HPDE6-E6E7 (cell line): Measurements from ENCODE around the gene MYO10.
"Not testable (repeated sequence)": the region's sequence is repeated elsewhere in the genome, so short reads cannot be mapped to it uniquely, and the experiment has no call there.

Experiments
- DNase-seq: peaks from one replicate; pipeline ENCODE4 v3.0.0; 2011; ENCODE audit warnings: missing footprints; ENCODE audit errors: extremely low spot score

MYO10 gene

GRCh38 chr5:16936150-16936988, at the start of gene MYO10:
TSS of gene MYO10 (minus strand) at chr5:16936288. CDS start at chr5:16935808, 480 bp downstream.
- no peak for DNase-seq

GRCh38 chr5:16985304-16985703, 49.2 kb upstream of the MYO10 start:
- not testable (repeated sequence) for DNase-seq

GRCh38 chr5:16983972-16984371, 47.9 kb upstream of the MYO10 start:
- no peak for DNase-seq

GRCh38 chr5:16983022-16983639, 47.0 kb upstream of the MYO10 start:
- DNase-seq, result no peak

GRCh38 chr5:16981700-16982099, 45.6 kb upstream of the MYO10 start:
- DNase-seq, result no peak

GRCh38 chr5:16980983-16981382, 44.9 kb upstream of the MYO10 start:
- DNase-seq, result no peak

- DNase-seq, result no peak
These were observed 42.2 kb upstream of the MYO10 start for GRCh38 chr5:16978296-16978695.

GRCh38 chr5:16976625-16977008, 40.5 kb upstream of the MYO10 start:
- DNase-seq, result no peak

- DNase-seq, result no peak
These were observed 40.0 kb upstream of the MYO10 start for GRCh38 chr5:16975950-16976624.

- no peak for DNase-seq
These were observed 38.9 kb upstream of the MYO10 start for GRCh38 chr5:16974981-16975380.

- no peak for DNase-seq
These were observed 34.7 kb upstream of the MYO10 start for GRCh38 chr5:16970826-16971225.

- DNase-seq, result no peak
These were observed 34.2 kb upstream of the MYO10 start for GRCh38 chr5:16970260-16970659.

- no peak for DNase-seq
These were observed 29.5 kb upstream of the MYO10 start for GRCh38 chr5:16965581-16965980.

- no peak for DNase-seq
These were observed 27.7 kb upstream of the MYO10 start for GRCh38 chr5:16963821-16964220.

GRCh38 chr5:16961131-16961530, 25.0 kb upstream of the MYO10 start:
- DNase-seq, result no peak

GRCh38 chr5:16957304-16958196, 21.5 kb upstream of the MYO10 start:
- DNase-seq, result peak; percentile 54

GRCh38 chr5:16953729-16954128, 17.6 kb upstream of the MYO10 start:
- no peak for DNase-seq

GRCh38 chr5:16952968-16953671, 17.0 kb upstream of the MYO10 start:
- DNase-seq, result no peak

- no peak for DNase-seq
These were observed 10.6 kb upstream of the MYO10 start for GRCh38 chr5:16946725-16947124.

- DNase-seq, result no peak
These were observed 8.9 kb upstream of the MYO10 start for GRCh38 chr5:16944816-16945562.
